GM19467 (cell line): ENCODE measurements around the gene NMNAT3.

Experiments used
- ATAC-seq: cut with Tn5 transposase; IDR thresholded peaks from one replicate; pipeline ENCODE4 v1.9.1; 2021; ENCODE audit warnings: mild to moderate bottlenecking, moderate library complexity; ENCODE audit not compliant: unreplicated experiment

The NMNAT3 gene

GRCh38 chr3:139677388-139678155 is at the start of gene NMNAT3:
TSS of gene NMNAT3 (minus strand) at chr3:139677972. CDS start at chr3:139627724, 50,248 bp downstream.
- peak; percentile 98 for ATAC-seq

GRCh38 chr3:139721370-139721769 is 43.6 kb upstream of the NMNAT3 start:
- ATAC-seq: no peak

GRCh38 chr3:139718415-139718814 is 40.6 kb upstream of the NMNAT3 start:
- no peak for ATAC-seq

GRCh38 chr3:139716908-139717485 is 39.2 kb upstream of the NMNAT3 start:
- ATAC-seq: no peak

- ATAC-seq: no peak
Measured at GRCh38 chr3:139715743-139716360, 38.1 kb upstream of the NMNAT3 start.

GRCh38 chr3:139715166-139715565 is 37.4 kb upstream of the NMNAT3 start:
- no peak for ATAC-seq

GRCh38 chr3:139710212-139710611 is 32.4 kb upstream of the NMNAT3 start:
- ATAC-seq: no peak

GRCh38 chr3:139705631-139706030 is 27.9 kb upstream of the NMNAT3 start:
- ATAC-seq: no peak

- no peak for ATAC-seq
Measured at GRCh38 chr3:139696314-139696604, 18.5 kb upstream of the NMNAT3 start.

- ATAC-seq: no peak
Measured at GRCh38 chr3:139695426-139696313, 17.9 kb upstream of the NMNAT3 start.

GRCh38 chr3:139695007-139695406 is 17.2 kb upstream of the NMNAT3 start:
- ATAC-seq: no peak

GRCh38 chr3:139694542-139694941 is 16.8 kb upstream of the NMNAT3 start:
- ATAC-seq: no peak

- no peak for ATAC-seq
Measured at GRCh38 chr3:139691619-139692018, 13.8 kb upstream of the NMNAT3 start.

- no peak for ATAC-seq
Measured at GRCh38 chr3:139689708-139690228, 12.0 kb upstream of the NMNAT3 start.

GRCh38 chr3:139689122-139689521 is 11.3 kb upstream of the NMNAT3 start:
- ATAC-seq: no peak

GRCh38 chr3:139687431-139687830 is 9.7 kb upstream of the NMNAT3 start:
- no peak for ATAC-seq

GRCh38 chr3:139686624-139687023 is 8.9 kb upstream of the NMNAT3 start:
- ATAC-seq: no peak

- ATAC-seq: no peak
Measured at GRCh38 chr3:139686206-139686605, 8.4 kb upstream of the NMNAT3 start.

GRCh38 chr3:139679220-139679775 is 1.5 kb upstream of the NMNAT3 start:
- no peak for ATAC-seq

- no peak for ATAC-seq
Measured at GRCh38 chr3:139676632-139677387, 962 bp downstream of the NMNAT3 start.
